GM18520 (cell line): Measurements from ENCODE around the gene FBXW11.
"Not testable (repeated sequence)": the region's sequence is repeated elsewhere in the genome, so short reads cannot be mapped to it uniquely, and the experiment has no call there.

Experiments
- ATAC-seq: cut with Tn5 transposase; IDR thresholded peaks from one replicate; pipeline ENCODE4 v1.9.1; 2021; ENCODE audit not compliant: unreplicated experiment

The FBXW11 gene

GRCh38 chr5:171956314-171956713, 50.1 kb downstream of the FBXW11 start:
- ATAC-seq = no peak

GRCh38 chr5:171955761-171956160, 50.7 kb downstream of the FBXW11 start:
- ATAC-seq = no peak

GRCh38 chr5:171954721-171955120, 51.7 kb downstream of the FBXW11 start:
- ATAC-seq = no peak

GRCh38 chr5:171953860-171954701, 52.4 kb downstream of the FBXW11 start:
- no peak for ATAC-seq

GRCh38 chr5:171952021-171952420, 54.4 kb downstream of the FBXW11 start:
- ATAC-seq = no peak

GRCh38 chr5:171951218-171951617, 55.2 kb downstream of the FBXW11 start:
- no peak for ATAC-seq

GRCh38 chr5:171946000-171946781, 60.2 kb downstream of the FBXW11 start:
- ATAC-seq = no peak

- ATAC-seq = no peak
These were observed 61.0 kb downstream of the FBXW11 start for GRCh38 chr5:171945476-171945875.

- no peak for ATAC-seq
These were observed 61.4 kb downstream of the FBXW11 start for GRCh38 chr5:171945066-171945465.

GRCh38 chr5:171942112-171942516, 64.3 kb downstream of the FBXW11 start:
- ATAC-seq = peak; percentile 58

GRCh38 chr5:171941675-171942074, 64.8 kb downstream of the FBXW11 start:
- not testable (repeated sequence) for ATAC-seq

- peak; percentile 32 for ATAC-seq
These were observed 65.2 kb downstream of the FBXW11 start for GRCh38 chr5:171941275-171941674.

- no peak for ATAC-seq
These were observed 66.5 kb downstream of the FBXW11 start for GRCh38 chr5:171939951-171940350.

GRCh38 chr5:171938358-171938757, 68.1 kb downstream of the FBXW11 start:
- no peak for ATAC-seq

- no peak for ATAC-seq
These were observed 69.1 kb downstream of the FBXW11 start for GRCh38 chr5:171937351-171937750.

- ATAC-seq = no peak
These were observed 71.9 kb downstream of the FBXW11 start for GRCh38 chr5:171934586-171934985.

GRCh38 chr5:171931163-171931562, 75.3 kb downstream of the FBXW11 start:
- no peak for ATAC-seq

GRCh38 chr5:171927345-171927941, 79.0 kb downstream of the FBXW11 start:
- no peak for ATAC-seq

GRCh38 chr5:171926311-171926710, 80.1 kb downstream of the FBXW11 start:
- peak; percentile 70 for ATAC-seq

- ATAC-seq = no peak
These were observed 81.8 kb downstream of the FBXW11 start for GRCh38 chr5:171924493-171925122.

GRCh38 chr5:171920765-171921391, 85.6 kb downstream of the FBXW11 start:
- no peak for ATAC-seq
